Left ventricle myocardium inferior (tissue), 1 donor: Measurements from ENCODE around the gene LRTM2. TPM values are rescaled to one million over a fixed set of nuclear protein-coding genes. Genes with fewer than 3 reads are reported as not detected.

Source experiments
- DNase-seq: peaks from one replicate; pipeline ENCODE4 v3.0.0-alpha.2; 2020
- H3K27ac ChIP-seq: fragments of 200-600 bp; replicated peaks from 2 replicates; pipeline ENCODE4 v1.8.0; 2021
- H3K27me3 ChIP-seq: fragments of 200-600 bp; 2 replicates; pipeline ENCODE4 v1.8.0; 2021; ENCODE audit warnings: low read depth
- H3K36me3 ChIP-seq: fragments of 200-600 bp; 2 replicates; pipeline ENCODE4 v1.8.0; 2021
- H3K4me1 ChIP-seq: fragments of 200-600 bp; 2 replicates; pipeline ENCODE4 v1.8.0; 2021
- H3K4me3 ChIP-seq: fragments of 200-600 bp; 2 replicates; pipeline ENCODE4 v1.8.0; 2021; ENCODE audit warnings: mild to moderate bottlenecking, moderate library complexity
- H3K9me3 ChIP-seq: fragments of 200-600 bp; replicated peaks from 2 replicates; pipeline ENCODE4 v1.8.0; 2021
- intact Hi-C: fragments of 100-400 bp; cut with micrococcal nuclease; formaldehyde crosslinking; loops from one replicate; pipeline ENCODE4 v1.11.0; 2022
- total RNA-seq: library from RNA; stranded (reverse); fragmentation: NEBNext Ultra II Directional; extraction: Animal tissue kit (Norgen Biotek cat#: 25700); gene quantifications from one replicate; pipeline ENCODE4 v1.2.1, GENCODE V29; 2021
- TF ChIP-seq, protein P1 (sequence below): fragments of 200-600 bp; IDR thresholded peaks from 2 replicates; pipeline ENCODE4 v1.8.0; 2021; ENCODE audit warnings: antibody characterized with exemption, mild to moderate bottlenecking, borderline replicate concordance
- donor health status: DM: no; HTN: yes; CAD: no; lungs with severe emphysema.

LRTM2 gene
- total RNA-seq, 1 donor from 2014 or later = not detected

DNA sequence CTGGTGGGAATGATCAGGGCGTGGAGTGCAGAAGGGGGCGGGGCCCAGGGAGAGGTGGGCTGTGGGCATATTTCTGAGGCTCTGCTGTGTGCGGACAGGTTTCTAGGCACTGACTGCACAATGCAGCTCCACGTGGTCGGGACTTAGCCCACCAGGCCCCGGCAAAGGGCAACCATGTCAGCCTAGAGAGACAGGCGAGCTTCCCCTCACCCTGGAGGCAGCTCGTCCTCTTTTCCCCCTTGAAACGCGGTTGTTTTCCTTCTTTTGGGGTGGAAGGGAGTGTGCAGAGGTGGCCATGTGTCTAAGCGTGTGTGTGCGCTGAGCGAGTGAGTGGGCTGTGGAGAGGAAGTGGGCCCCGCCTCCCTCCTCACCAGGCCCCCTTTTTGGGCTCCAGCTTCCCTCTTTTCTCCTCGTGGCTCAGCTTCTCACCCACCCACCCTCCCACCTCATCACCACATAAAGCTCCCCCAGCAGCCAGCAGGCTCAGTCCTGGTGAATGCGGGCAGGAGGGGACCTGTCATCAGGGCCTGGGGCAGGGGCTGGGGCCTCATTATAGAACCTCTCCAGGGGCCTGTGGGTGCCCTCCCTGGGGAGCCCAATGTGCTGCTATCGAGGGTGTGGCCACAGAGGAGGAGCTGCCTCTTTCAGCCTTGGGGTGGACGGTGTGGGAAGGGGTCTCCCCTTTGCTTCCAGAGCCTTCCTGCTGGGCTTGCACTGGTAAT is 22.0 kb downstream of the LRTM2 start:
- H3K9me3 ChIP-seq = no peaks in the 10 kb centered on the region

DNA sequence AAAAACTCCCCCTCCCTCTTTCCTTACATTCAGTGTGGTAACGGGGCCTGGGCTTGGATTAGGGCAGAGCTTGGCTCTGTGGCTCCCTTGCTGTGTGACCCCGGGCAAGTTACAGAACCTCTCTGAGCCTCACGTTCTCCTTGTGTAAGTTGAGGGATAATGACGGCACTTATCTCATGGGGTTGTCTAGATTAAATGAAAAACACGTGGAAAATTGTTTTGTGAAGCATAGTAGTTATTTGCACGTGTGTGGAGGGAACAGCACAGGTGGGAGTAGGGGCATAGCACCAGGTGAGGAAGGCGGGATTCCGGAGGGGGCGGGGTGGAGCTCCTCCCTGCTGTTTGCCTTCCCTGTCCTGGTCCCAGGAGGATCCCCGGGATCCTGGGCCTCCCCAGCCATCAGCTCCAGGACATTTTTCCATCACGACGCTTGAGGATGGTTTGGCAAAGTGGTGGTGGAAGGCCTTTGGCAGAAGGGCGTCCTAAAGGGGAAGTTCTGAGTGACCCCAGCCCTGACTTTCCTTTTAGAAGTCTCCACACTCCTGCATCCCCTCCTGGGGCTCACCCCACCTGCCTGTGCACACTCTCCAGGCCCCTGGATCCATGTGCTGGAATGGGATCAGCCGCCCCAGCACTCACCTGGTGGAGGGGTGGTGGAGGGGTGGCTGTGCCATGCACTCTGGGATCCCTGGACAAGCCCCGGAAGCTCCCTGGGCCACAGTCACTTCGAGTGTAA is 22.7 kb downstream of the LRTM2 start:
- DNase-seq = no peak
- H3K4me1 ChIP-seq = no peaks in the 10 kb centered on the region
- no peaks in the 10 kb centered on the region for H3K36me3 ChIP-seq
- no peaks in the 10 kb centered on the region for H3K9me3 ChIP-seq
- H3K27ac ChIP-seq = no peak overlapping the region
- TF ChIP-seq, protein P1, sequence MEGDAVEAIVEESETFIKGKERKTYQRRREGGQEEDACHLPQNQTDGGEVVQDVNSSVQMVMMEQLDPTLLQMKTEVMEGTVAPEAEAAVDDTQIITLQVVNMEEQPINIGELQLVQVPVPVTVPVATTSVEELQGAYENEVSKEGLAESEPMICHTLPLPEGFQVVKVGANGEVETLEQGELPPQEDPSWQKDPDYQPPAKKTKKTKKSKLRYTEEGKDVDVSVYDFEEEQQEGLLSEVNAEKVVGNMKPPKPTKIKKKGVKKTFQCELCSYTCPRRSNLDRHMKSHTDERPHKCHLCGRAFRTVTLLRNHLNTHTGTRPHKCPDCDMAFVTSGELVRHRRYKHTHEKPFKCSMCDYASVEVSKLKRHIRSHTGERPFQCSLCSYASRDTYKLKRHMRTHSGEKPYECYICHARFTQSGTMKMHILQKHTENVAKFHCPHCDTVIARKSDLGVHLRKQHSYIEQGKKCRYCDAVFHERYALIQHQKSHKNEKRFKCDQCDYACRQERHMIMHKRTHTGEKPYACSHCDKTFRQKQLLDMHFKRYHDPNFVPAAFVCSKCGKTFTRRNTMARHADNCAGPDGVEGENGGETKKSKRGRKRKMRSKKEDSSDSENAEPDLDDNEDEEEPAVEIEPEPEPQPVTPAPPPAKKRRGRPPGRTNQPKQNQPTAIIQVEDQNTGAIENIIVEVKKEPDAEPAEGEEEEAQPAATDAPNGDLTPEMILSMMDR = no peak
- no peak overlapping the region for H3K4me3 ChIP-seq
- intact Hi-C loops = no loop called here
- H3K27me3 ChIP-seq = peaks cover 54% of the 10 kb centered on the region

More for the DNA sequence above, 22.0 kb downstream of the LRTM2 start:
- Histone ChIP-seq H3K36me3 (no peaks in the 10 kb centered on the region), H3K27ac (no peak overlapping the region), H3K4me3 (no peak overlapping the region), H3K4me1 (no peaks in the 10 kb centered on the region), H3K27me3 (peaks cover 54% of the 10 kb centered on the region)
- DNase-seq = no peak
- intact Hi-C loops = no loop called here
- TF ChIP-seq, protein P1 = no peak

DNA sequence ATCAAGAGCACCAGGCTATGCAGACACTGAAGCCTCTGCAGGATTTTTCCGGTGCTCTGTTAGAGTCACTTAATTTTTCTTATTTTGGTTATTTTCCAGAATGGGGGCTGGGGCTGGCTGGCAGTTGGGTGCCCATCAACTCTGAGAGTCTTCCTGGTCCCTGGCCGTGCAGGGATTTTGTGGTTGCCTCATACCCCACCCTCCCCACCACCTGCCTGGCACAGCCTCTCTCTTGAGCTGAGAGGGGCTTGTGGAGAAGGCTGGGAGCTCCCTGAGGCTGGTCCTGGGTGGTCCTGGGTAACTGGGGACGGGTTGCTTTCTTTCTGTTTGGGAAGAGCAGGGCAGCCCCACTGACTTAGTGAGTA is 23.3 kb downstream of the LRTM2 start:
- DNase-seq = no peak
- H3K36me3 ChIP-seq = no peaks in the 10 kb centered on the region
- H3K27ac ChIP-seq = no peak overlapping the region
- TF ChIP-seq, protein P1 = no peak
- intact Hi-C loops = no loop called here
- no peak overlapping the region for H3K4me3 ChIP-seq
- no peaks in the 10 kb centered on the region for H3K4me1 ChIP-seq
- peaks cover 54% of the 10 kb centered on the region for H3K27me3 ChIP-seq
- no peaks in the 10 kb centered on the region for H3K9me3 ChIP-seq

DNA sequence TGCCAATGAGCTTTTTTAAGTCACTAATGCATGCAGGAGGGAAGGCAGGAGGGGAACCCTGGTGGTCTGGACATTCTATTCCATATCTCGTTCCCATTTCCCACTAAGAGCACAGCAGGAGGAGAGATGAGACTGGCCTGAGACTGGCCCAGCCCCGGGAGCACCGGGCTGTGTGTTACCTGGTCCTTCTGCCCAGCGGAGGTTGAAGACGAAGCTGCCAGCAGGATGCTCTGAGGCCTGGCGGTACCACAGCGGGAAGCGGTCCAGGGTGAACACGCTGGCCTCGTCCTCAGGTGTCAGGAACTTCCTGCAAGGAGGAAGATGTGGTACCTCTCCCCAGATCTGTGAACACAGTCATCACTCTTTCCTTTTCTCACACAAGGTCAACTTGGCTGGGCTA is 23.9 kb downstream of the LRTM2 start:
- H3K27ac ChIP-seq = no peak overlapping the region
- TF ChIP-seq, protein P1 = no peak
- H3K4me3 ChIP-seq = no peak overlapping the region
- H3K9me3 ChIP-seq = no peaks in the 10 kb centered on the region
- H3K4me1 ChIP-seq = no peaks in the 10 kb centered on the region
- H3K36me3 ChIP-seq = no peaks in the 10 kb centered on the region
- DNase-seq = no peak
- intact Hi-C loops = no loop called here
- peaks cover 54% of the 10 kb centered on the region for H3K27me3 ChIP-seq

DNA sequence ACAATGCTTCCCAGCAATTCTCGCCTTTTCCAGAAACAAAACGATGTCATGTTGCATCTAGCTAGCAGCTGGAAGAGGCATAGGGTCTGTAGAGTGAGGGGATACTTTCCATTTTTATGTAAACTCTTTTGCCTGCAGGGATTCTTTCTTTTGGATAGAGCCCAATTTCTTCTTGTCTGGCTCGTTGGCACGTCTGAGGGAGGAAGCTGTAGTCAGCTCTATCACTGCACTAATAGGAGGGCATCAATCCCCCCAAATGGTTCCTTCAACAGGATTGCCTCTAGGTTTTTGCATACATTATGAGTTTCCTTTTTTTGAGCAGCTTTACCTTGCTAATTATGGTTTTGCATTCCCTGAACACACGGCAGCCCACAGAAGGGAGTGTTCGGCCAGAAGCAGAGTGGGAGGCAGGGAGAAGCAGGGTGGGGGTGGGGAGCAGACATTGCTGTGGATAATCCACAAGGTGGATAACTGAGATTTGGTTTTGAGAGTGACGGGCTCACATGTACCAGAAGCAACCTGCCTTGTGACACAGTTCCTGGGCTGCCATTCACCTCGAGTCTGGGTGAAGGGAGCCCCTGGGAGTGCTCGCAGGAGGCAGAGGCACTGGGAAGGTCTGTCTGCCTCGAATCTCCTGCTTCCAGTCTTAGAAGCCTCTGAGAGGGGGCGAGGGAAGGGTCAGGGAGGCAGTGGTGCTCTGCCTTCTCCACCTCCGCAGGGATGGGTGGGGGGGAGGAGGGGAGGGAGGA is 24.5 kb downstream of the LRTM2 start:
- TF ChIP-seq, protein P1 = no peak
- Histone ChIP-seq H3K4me3 (no peak overlapping the region), H3K9me3 (no peaks in the 10 kb centered on the region), H3K27ac (no peak overlapping the region), H3K4me1 (no peaks in the 10 kb centered on the region), H3K36me3 (no peaks in the 10 kb centered on the region), H3K27me3 (peaks cover 54% of the 10 kb centered on the region)
- intact Hi-C loops = no loop called here
- DNase-seq = no peak
